ENCODE results near the gene DHX30.

GRCh38 chr3:47856669-47857068 lies 53.7 kb downstream of the DHX30 start:
- TF ChIP-seq ATF4 (CRISPR knock-in tag; IDR thresholded peaks at IDR 0.05), result no peak
- no peak for TF ChIP-seq ARID4B (CRISPR knock-in tag; IDR thresholded peaks at IDR 0.05)
- TF ChIP-seq GABPB1 (CRISPR knock-in tag; IDR thresholded peaks at IDR 0.05), result no peak
- no peak for TF ChIP-seq SP1 (CRISPR knock-in tag; IDR thresholded peaks at IDR 0.05)
- TF ChIP-seq CTCF (IDR thresholded peaks at IDR 0.05 in 2 of 3, conservative IDR thresholded peaks at IDR 0.05 in 1 of 3; ENCODE audit: insufficient read depth in 2 of 3, low read depth in 1 of 3, low read length in 3 of 3), result no peak
- no peak for TF ChIP-seq ZBTB43 (CRISPR knock-in tag; IDR thresholded peaks at IDR 0.05)
